GM12892 (cell line): ENCODE measurements around the gene GSTP1.
"Not testable (repeated sequence)": the region's sequence is repeated elsewhere in the genome, so short reads cannot be mapped to it uniquely, and the experiment has no call there.

Experiments used
- DNase-seq: peaks from one replicate; pipeline ENCODE4 v3.0.0; 2011; ENCODE audit not compliant: insufficient read length
- FAIRE-seq: peaks from 2 replicates; lab custom pipeline; 2011; peaks lifted over from hg19 to GRCh38; lab: Jason Lieb, UNC
- POLR2A ChIP-seq: IDR thresholded peaks from 2 replicates; pipeline ENCODE4 v1.6.1; 2011; ENCODE audit warnings: low read depth, low read length, control low read depth
- POLR2AphosphoS5 ChIP-seq: IDR thresholded peaks from 2 replicates; pipeline ENCODE4 v1.6.1; 2011; ENCODE audit warnings: low read depth, low read length, control low read depth
- TAF1 ChIP-seq: IDR thresholded peaks from 2 replicates; pipeline ENCODE4 v1.6.1; 2011; ENCODE audit warnings: low read depth, mild to moderate bottlenecking, control low read depth, low read length, borderline replicate concordance

GSTP1 gene

GRCh38 chr11:67545280-67545679 is 38.3 kb upstream of the GSTP1 start:
- no peak for TF ChIP-seq POLR2AphosphoS5
- TF ChIP-seq TAF1 = no peak
- TF ChIP-seq POLR2A = no peak
- DNase-seq (no peak), FAIRE-seq (no peak)

- DNase-seq, FAIRE-seq: not testable (repeated sequence)
Observed at GRCh38 chr11:67548112-67548511, 35.5 kb upstream of the GSTP1 start.

GRCh38 chr11:67548555-67549110 is 35.0 kb upstream of the GSTP1 start:
- FAIRE-seq (no peak), DNase-seq (no peak)
- TF ChIP-seq TAF1 = no peak
- TF ChIP-seq POLR2A = no peak
- no peak for TF ChIP-seq POLR2AphosphoS5

GRCh38 chr11:67551127-67551526 is 32.5 kb upstream of the GSTP1 start:
- TF ChIP-seq POLR2A (no peak), TAF1 (no peak), POLR2AphosphoS5 (no peak)
- DNase-seq = no peak
- FAIRE-seq = no peak

- FAIRE-seq, DNase-seq: not testable (repeated sequence)
Observed at GRCh38 chr11:67551697-67552096, 31.9 kb upstream of the GSTP1 start.

GRCh38 chr11:67556244-67556643 is 27.4 kb upstream of the GSTP1 start:
- FAIRE-seq (no peak), DNase-seq (no peak)
- TF ChIP-seq POLR2AphosphoS5 (no peak), POLR2A (no peak), TAF1 (no peak)

GRCh38 chr11:67558084-67558772 is 25.4 kb upstream of the GSTP1 start:
- FAIRE-seq (peak; percentile 87), DNase-seq (no peak)
- peak; percentile 34; the same call in 1 of the 2 replicates for TF ChIP-seq POLR2AphosphoS5
- TF ChIP-seq TAF1 = 0 out of 2 replicates have a peak, but pooled peaks have one; percentile 33
- peak; percentile 24; the same call in 1 of the 2 replicates for TF ChIP-seq POLR2A

- DNase-seq (no peak), FAIRE-seq (peak; percentile 78)
- no peak for TF ChIP-seq POLR2AphosphoS5
- TF ChIP-seq TAF1 = no peak
- TF ChIP-seq POLR2A = no peak
Observed at GRCh38 chr11:67561971-67562619, 21.5 kb upstream of the GSTP1 start.

GRCh38 chr11:67562963-67563704 is 20.5 kb upstream of the GSTP1 start:
- DNase-seq (no peak), FAIRE-seq (no peak)
- TF ChIP-seq POLR2A = no peak
- no peak for TF ChIP-seq TAF1
- TF ChIP-seq POLR2AphosphoS5 = no peak

- DNase-seq, FAIRE-seq: not testable (repeated sequence)
Observed at GRCh38 chr11:67563705-67564114, 19.9 kb upstream of the GSTP1 start.

GRCh38 chr11:67564230-67564629 is 19.4 kb upstream of the GSTP1 start:
- TF ChIP-seq TAF1 (no peak), POLR2AphosphoS5 (no peak), POLR2A (no peak)
- DNase-seq = no peak
- no peak for FAIRE-seq

GRCh38 chr11:67571443-67571842 is 12.2 kb upstream of the GSTP1 start:
- no peak for FAIRE-seq
- TF ChIP-seq POLR2A (no peak), POLR2AphosphoS5 (no peak), TAF1 (no peak)

More at GRCh38 chr11:67571443-67571842, 12.2 kb upstream of the GSTP1 start:
- DNase-seq = no peak
